Measurements from ENCODE around the gene NSG1. TPM values are rescaled to one million over a fixed set of nuclear protein-coding genes. Genes with fewer than 3 reads are reported as not detected.

Gene NSG1
- total RNA-seq, 2 donors from 2014 or later: 17.1 to 88.8 TPM

GRCh38 chr4:4440333-4441061, 53.6 kb downstream of the NSG1 start:
- intact Hi-C loops (cut with DNase I): no loop called here
- 88% methylated on average over 2 of the region's 2 CpGs for WGBS
- H3K27ac ChIP-seq: no peak overlapping the region
- H3K36me3 ChIP-seq: no peaks in the 10 kb centered on the region
- H3K27me3 ChIP-seq (replicated peaks; ENCODE audit: insufficient read depth): no peaks in the 10 kb centered on the region
- no peak for DNase-seq (ENCODE audit: low spot score)
- TF ChIP-seq, protein P1, sequence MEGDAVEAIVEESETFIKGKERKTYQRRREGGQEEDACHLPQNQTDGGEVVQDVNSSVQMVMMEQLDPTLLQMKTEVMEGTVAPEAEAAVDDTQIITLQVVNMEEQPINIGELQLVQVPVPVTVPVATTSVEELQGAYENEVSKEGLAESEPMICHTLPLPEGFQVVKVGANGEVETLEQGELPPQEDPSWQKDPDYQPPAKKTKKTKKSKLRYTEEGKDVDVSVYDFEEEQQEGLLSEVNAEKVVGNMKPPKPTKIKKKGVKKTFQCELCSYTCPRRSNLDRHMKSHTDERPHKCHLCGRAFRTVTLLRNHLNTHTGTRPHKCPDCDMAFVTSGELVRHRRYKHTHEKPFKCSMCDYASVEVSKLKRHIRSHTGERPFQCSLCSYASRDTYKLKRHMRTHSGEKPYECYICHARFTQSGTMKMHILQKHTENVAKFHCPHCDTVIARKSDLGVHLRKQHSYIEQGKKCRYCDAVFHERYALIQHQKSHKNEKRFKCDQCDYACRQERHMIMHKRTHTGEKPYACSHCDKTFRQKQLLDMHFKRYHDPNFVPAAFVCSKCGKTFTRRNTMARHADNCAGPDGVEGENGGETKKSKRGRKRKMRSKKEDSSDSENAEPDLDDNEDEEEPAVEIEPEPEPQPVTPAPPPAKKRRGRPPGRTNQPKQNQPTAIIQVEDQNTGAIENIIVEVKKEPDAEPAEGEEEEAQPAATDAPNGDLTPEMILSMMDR (IDR thresholded peaks at IDR 0.05): no peak
- TF ChIP-seq POLR2AphosphoS5 (IDR thresholded peaks at IDR 0.05) (no peak), POLR2A (IDR thresholded peaks at IDR 0.05) (no peak)
- no peak overlapping the region for H3K4me3 ChIP-seq
- H3K4me1 ChIP-seq (replicated peaks): no peaks in the 10 kb centered on the region
- H3K9me3 ChIP-seq: no peaks in the 10 kb centered on the region

DNA sequence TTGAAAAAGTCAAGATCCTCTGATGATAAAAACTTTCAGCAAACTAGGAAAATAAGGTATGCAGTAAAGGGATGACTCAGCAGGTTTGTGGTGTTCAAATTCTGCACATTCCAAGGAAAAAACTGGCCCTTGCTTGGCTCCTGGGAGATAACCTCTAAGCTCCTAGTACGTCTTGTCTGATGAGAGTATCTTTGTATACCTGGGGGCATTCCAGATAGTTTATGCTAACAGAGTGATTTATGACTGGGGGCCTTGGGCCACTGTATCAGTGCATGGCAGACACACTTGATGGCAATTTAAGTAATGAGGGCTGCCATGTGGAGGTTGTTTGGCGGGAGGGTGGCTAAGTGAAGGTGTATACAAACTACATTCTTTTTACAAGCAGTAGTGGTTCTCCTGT, 56.9 kb downstream of the NSG1 start:
- TF ChIP-seq, protein P1 (IDR thresholded peaks at IDR 0.05): no peak
- TF ChIP-seq POLR2AphosphoS5 (IDR thresholded peaks at IDR 0.05): no peak
- no peak for TF ChIP-seq POLR2A (IDR thresholded peaks at IDR 0.05)
- DNase-seq (ENCODE audit: low spot score): no peak
- Histone ChIP-seq H3K36me3 (no peaks in the 10 kb centered on the region), H3K27ac (no peak overlapping the region), H3K27me3 (replicated peaks; ENCODE audit: insufficient read depth) (no peaks in the 10 kb centered on the region), H3K4me3 (no peak overlapping the region), H3K9me3 (no peaks in the 10 kb centered on the region), H3K4me1 (replicated peaks) (no peaks in the 10 kb centered on the region)
- 77% methylated on average over 2 of the region's 2 CpGs for WGBS
- intact Hi-C loops (cut with DNase I): no loop called here

DNA sequence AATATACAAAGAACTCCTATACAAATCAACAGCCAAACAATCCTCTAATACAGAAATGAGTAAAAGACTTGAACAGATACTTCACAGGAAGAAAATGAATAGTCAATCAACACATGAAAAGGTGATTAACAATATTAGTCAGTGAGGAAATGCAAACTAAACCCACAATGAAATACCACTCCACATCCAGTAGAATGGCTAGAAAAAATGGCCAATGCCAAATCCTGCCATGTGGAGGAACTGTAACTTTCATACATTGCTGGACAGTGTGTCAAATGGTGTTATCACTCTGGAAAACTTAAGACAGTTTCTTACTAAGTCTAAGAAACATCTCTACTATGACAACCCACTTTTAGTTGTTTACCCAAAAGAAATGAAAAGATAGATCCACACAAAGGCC, 59.5 kb downstream of the NSG1 start:
- TF ChIP-seq, protein P1 (IDR thresholded peaks at IDR 0.05): no peak
- TF ChIP-seq POLR2AphosphoS5 (IDR thresholded peaks at IDR 0.05) (no peak), POLR2A (IDR thresholded peaks at IDR 0.05) (no peak)
- no peaks in the 10 kb centered on the region for H3K36me3 ChIP-seq
- intact Hi-C loops (cut with DNase I): no loop called here
- no peaks in the 10 kb centered on the region for H3K27me3 ChIP-seq (replicated peaks; ENCODE audit: insufficient read depth)
- DNase-seq (ENCODE audit: low spot score): no peak
- H3K4me1 ChIP-seq (replicated peaks): no peaks in the 10 kb centered on the region
- no peak overlapping the region for H3K27ac ChIP-seq
- no peak overlapping the region for H3K4me3 ChIP-seq
- no peaks in the 10 kb centered on the region for H3K9me3 ChIP-seq

DNA sequence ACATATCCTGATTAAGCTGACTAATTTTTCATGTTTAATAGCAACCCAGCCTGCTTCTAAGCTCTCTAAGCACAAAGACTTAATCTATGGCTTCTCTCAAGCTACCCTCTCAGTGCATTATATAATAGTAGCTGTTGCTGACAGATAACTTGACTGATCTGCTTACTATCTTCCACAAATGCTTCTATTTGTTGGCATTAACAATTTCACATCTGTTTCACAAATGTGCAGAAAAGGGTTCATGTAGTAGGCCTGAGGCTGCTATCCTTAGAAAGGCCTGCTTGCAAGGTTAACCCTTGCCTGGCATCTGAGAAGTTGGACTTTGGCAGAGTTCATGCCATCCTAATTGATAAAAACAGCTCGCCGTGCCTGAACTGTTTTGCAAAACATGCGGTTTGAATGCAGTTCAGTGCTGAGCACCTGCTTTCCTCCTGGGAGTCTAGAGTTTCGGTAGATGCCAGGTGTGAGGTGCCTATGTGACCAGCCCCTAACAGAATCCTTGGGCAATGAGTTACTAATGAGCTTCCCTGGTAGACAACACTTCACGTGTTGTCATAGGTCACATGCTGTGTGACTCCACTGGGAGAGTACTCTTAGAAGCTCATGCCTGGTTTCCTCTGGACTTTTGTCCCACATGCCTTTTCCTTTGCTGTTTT, 68.4 kb downstream of the NSG1 start:
- TF ChIP-seq, protein P1 (IDR thresholded peaks at IDR 0.05): no peak
- no peak for TF ChIP-seq POLR2AphosphoS5 (IDR thresholded peaks at IDR 0.05)
- TF ChIP-seq POLR2A (IDR thresholded peaks at IDR 0.05): no peak
- no peak for DNase-seq (ENCODE audit: low spot score)
- Histone ChIP-seq H3K9me3 (no peaks in the 10 kb centered on the region), H3K27me3 (replicated peaks; ENCODE audit: insufficient read depth) (no peaks in the 10 kb centered on the region), H3K36me3 (peaks cover 0 to 8% of the 10 kb centered on the region in 2 donors), H3K4me3 (no peak overlapping the region), H3K27ac (no peak overlapping the region), H3K4me1 (replicated peaks) (no peaks in the 10 kb centered on the region)
- intact Hi-C loops (cut with DNase I): no loop called here
- 95% methylated on average over 5 of the region's 5 CpGs for WGBS

DNA sequence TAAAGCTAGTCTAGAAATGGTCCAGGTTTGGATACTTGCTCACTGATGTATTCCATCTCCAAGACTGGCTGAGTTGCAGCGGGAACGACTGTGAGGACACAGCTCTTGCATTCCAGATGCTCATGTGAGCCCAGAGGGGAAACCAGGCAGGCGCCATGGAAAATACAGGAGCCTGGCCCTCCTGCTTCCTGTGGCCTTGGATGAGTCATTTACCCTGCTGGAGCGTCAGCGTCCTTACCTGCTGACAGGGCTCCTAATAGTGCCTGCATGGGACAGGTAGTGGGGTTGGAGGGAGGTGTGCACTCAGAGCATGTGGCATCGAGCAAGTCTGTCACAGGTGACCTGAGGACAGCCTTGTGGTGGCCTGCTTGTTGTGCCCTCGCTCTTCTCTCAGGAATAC, 69.4 kb downstream of the NSG1 start:
- H3K4me3 ChIP-seq: no peak overlapping the region
- no peaks in the 10 kb centered on the region for H3K27me3 ChIP-seq (replicated peaks; ENCODE audit: insufficient read depth)
- TF ChIP-seq, protein P1 (IDR thresholded peaks at IDR 0.05): no peak
- TF ChIP-seq POLR2AphosphoS5 (IDR thresholded peaks at IDR 0.05): no peak
- TF ChIP-seq POLR2A (IDR thresholded peaks at IDR 0.05): no peak
- 92% methylated on average over 7 of the region's 7 CpGs for WGBS
- peaks cover 0 to 8% of the 10 kb centered on the region in 2 donors for H3K36me3 ChIP-seq
- H3K9me3 ChIP-seq: no peaks in the 10 kb centered on the region
- no peak overlapping the region for H3K27ac ChIP-seq
- DNase-seq (ENCODE audit: low spot score): no peak
- intact Hi-C loops (cut with DNase I): no loop called here
- H3K4me1 ChIP-seq (replicated peaks): no peaks in the 10 kb centered on the region
